Stimulated activated CD4-positive, alpha-beta T cell treated with anti-CD3 and anti-CD28 coated beads, Interleukin-1b, Interleukin-23, amount 100 ng/mL, for 24 hours (primary cell): ENCODE measurements around the gene PSTPIP1.
A peak's percentile ranks its signal among the peaks of the same experiment; 100 is the strongest.

ENCODE experiments used
- DNase-seq, 4 experiments: peaks; one replicate each; pipeline ENCODE4 v3.0.0-alpha.2; 2020; ENCODE audit warnings: low read depth in 4 of 4, low spot score in 1 of 4

The PSTPIP1 gene

GRCh38 chr15:76978522-76979330 is 16.2 kb upstream of the PSTPIP1 start:
- no peak for DNase-seq

- no peak for DNase-seq
Measured at GRCh38 chr15:76979331-76979925, 15.5 kb upstream of the PSTPIP1 start.

- DNase-seq: no peak
Measured at GRCh38 chr15:76979996-76980520, 14.9 kb upstream of the PSTPIP1 start.

GRCh38 chr15:76982356-76982755 is 12.6 kb upstream of the PSTPIP1 start:
- DNase-seq: no peak

- no peak for DNase-seq
Measured at GRCh38 chr15:76982756-76983155, 12.2 kb upstream of the PSTPIP1 start.

- DNase-seq: no peak
Measured at GRCh38 chr15:76983590-76984375, 11.1 kb upstream of the PSTPIP1 start.

GRCh38 chr15:76986743-76987142 is 8.2 kb upstream of the PSTPIP1 start:
- DNase-seq: no peak

- DNase-seq: no peak
Measured at GRCh38 chr15:76987276-76987675, 7.7 kb upstream of the PSTPIP1 start.

GRCh38 chr15:76987896-76988860 is 6.7 kb upstream of the PSTPIP1 start:
- peak in 2 of 4 experiments; percentile 49 to 69 for DNase-seq

- no peak for DNase-seq
Measured at GRCh38 chr15:76988867-76989780, 5.8 kb upstream of the PSTPIP1 start.

- DNase-seq: no peak
Measured at GRCh38 chr15:76991048-76991447, 3.9 kb upstream of the PSTPIP1 start.

- DNase-seq: no peak
Measured at GRCh38 chr15:76991741-76992645, 2.9 kb upstream of the PSTPIP1 start.

GRCh38 chr15:76993114-76993725 is 1.7 kb upstream of the PSTPIP1 start:
- no peak for DNase-seq

GRCh38 chr15:76994001-76994400 is 925 bp upstream of the PSTPIP1 start:
- DNase-seq: peak in 2 of 4 experiments; percentile 50 to 59

- DNase-seq: no peak
Measured at GRCh38 chr15:76994496-76994895, 430 bp upstream of the PSTPIP1 start.

- DNase-seq: no peak
Measured at GRCh38 chr15:76996076-76996525, 1.2 kb downstream of the PSTPIP1 start.

- peak in 1 of 4 experiments; percentile 54 for DNase-seq
Measured at GRCh38 chr15:76996526-76997401, 1.8 kb downstream of the PSTPIP1 start.
